Right forelimb (tissue), 1 donor: ENCODE measurements around the gene KCNK13.
"Not testable (repeated sequence)": the region's sequence is repeated elsewhere in the genome, so short reads cannot be mapped to it uniquely, and the experiment has no call there.

Source experiments
- DNase-seq: peaks from one replicate; pipeline ENCODE4 v3.0.0-alpha.2; 2018

Gene KCNK13

GRCh38 chr14:90200546-90200945 is 138.8 kb downstream of the KCNK13 start:
- DNase-seq: not testable (repeated sequence)

GRCh38 chr14:90201344-90201743 is 139.6 kb downstream of the KCNK13 start:
- no peak for DNase-seq

- no peak for DNase-seq
Observed at GRCh38 chr14:90204516-90204915, 142.7 kb downstream of the KCNK13 start.

GRCh38 chr14:90213099-90213748 is 151.4 kb downstream of the KCNK13 start:
- DNase-seq: no peak

- no peak for DNase-seq
Observed at GRCh38 chr14:90228478-90228877, 166.7 kb downstream of the KCNK13 start.

DNA sequence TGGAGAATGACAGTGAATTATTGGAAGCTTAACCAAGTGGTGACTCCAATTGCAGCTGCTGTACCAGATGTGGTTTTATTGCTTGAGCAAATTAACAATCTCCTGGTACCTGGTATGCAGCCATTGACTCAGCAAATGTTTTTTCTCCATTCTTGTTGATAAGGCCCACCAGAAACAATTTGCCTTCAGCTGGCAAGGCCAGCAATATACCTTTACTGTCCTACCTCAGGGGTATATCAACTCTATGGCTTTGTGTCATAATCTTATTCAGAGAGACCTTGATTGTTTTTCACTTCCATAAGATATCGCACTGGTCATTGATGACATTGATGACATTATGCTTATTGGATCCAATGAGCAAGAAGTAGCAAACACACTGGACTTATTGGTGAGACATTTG is 168.1 kb downstream of the KCNK13 start:
- not testable (repeated sequence) for DNase-seq
